Psoas muscle (tissue), 8 donors: ENCODE measurements around the gene BSN. TPM values are rescaled to one million over a fixed set of nuclear protein-coding genes. Genes with fewer than 3 reads are reported as not detected.

Experiments
- ATAC-seq, 4 donors: fragments of 200-7000 bp; cut with Tn5 transposase; one replicate each; pipeline ENCODE4 v1.9.1; 2020; ENCODE audit warnings: moderate library complexity in 3 of 4, mild to moderate bottlenecking in 2 of 4
- DNase-seq, 2 donors: peaks; one replicate each; pipeline ENCODE4 v3.0.0-alpha.2; 2020
- H3K27ac ChIP-seq: fragments of 200-600 bp; one replicate; pipeline ENCODE4 v1.8.0; 2022
- H3K27me3 ChIP-seq, 3 donors: fragments of 200-600 bp in 1 of 3; one replicate each; pipeline versions ENCODE4 v1.6.1 to v1.8.0; 2013 to 2022; ENCODE audit warnings: low read length in 2 of 3, mild to moderate bottlenecking in 2 of 3, moderate library complexity in 1 of 3; ENCODE audit not compliant: insufficient read depth in 3 of 3
- H3K36me3 ChIP-seq, 2 donors: fragments of 200-600 bp in 1 of 2; one replicate each; pipeline versions ENCODE4 v1.6.1 to v1.8.0; 2013 to 2022; ENCODE audit warnings: low read depth in 1 of 2, mild to moderate bottlenecking in 1 of 2, moderate library complexity in 1 of 2; ENCODE audit not compliant: insufficient read depth in 1 of 2
- H3K4me1 ChIP-seq: fragments of 200-600 bp; one replicate; pipeline ENCODE4 v1.8.0; 2022
- H3K4me3 ChIP-seq: fragments of 200-600 bp; one replicate; pipeline ENCODE4 v1.8.0; 2022; ENCODE audit warnings: mild to moderate bottlenecking
- H3K9me3 ChIP-seq: fragments of 200-600 bp; one replicate; pipeline ENCODE4 v1.8.0; 2022
- WGBS, 3 donors: extraction: QIAGEN DNeasy Blood & Tissue Kit; methylation state at CpG; one replicate each; pipeline versions ENCODE4 v1.1.6 to v1.1.7; 2013; 5-methylcytosine and 5-hydroxymethylcytosine counted together
- intact Hi-C, 2 donors: fragments of 100-400 bp; cut with DNase I; formaldehyde crosslinking; loops; one replicate each; pipeline versions ENCODE4 v1.11.0 to v1.14.2; 2022
- polyA plus RNA-seq, 3 donors: library from polyadenylated mRNA; stranded (reverse); fragments of 200-250 nt; gene quantifications; one replicate each; pipeline ENCODE4 v1.2.3, GENCODE V29; 2013
- total RNA-seq, 4 donors: library from RNA; stranded (reverse); fragmentation: NEBNext Ultra II Directional in 2 of 4; extraction: Animal tissue kit (Norgen Biotek cat#: 25700) in 2 of 4; gene quantifications; one replicate each; pipeline versions ENCODE4 v1.2.1 to v1.2.4, GENCODE V29; 2021 to 2023
- TF ChIP-seq, protein P1 (sequence below): fragments of 200-600 bp; IDR thresholded peaks from one replicate; pipeline ENCODE4 v1.8.0; 2022; ENCODE audit warnings: antibody characterized with exemption
- donor health status: healthy with polysubstance abuse.
- donor health status: DM: no; HTN: no; CAD: no; lungs with moderate emphysema.
- donor health status: Bipolar disorder and iron deficiency.
- donor health status: healthy.
- donor health status: DM: yes; HTN: yes; CAD: no.
- donor health status: DM: no; HTN: no; CAD: no.
- donor health status: DM: no; HTN: no; CAD: no.
- donor health status: DM: yes; HTN: yes; CAD: no.

Gene BSN
- total and polyA plus RNA-seq, 7 donors = 0.08 to 0.95 (median 0.22) TPM

DNA sequence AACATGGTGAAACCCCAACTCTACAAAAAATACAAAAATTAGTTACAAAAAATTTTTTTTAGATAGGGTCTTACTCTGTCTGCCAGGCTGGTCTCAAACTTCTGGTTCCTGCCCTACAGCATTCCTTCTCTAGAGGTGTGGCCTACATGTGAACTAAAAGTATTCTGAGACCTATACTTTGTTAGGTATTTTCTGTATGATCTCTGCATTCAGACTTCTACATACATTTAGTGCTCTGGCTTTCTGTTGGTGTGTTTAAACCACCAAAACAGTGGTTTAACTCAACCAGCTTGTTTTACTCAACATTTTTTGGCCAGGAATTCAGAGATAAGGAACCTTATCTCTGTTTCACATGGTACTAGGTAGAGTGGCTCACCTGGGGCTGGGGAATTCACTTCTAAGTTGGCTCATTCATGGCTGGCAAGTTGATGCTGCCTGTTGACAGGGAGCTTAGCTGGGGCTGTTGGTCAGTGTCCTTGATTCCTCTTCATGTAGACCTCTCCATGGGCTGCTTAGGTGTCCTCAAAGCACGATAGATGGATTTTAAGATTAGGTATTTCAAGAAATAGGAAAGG, 41.4 kb upstream of the BSN start:
- intact Hi-C loops = no loop called here
- peak overlapping the region; percentile 26 for H3K27ac ChIP-seq
- DNase-seq (no peak), ATAC-seq (no peak)
- no peak overlapping the region for H3K4me3 ChIP-seq
- peaks cover 31% of the 10 kb centered on the region for H3K4me1 ChIP-seq
- 94 to 100% (median 100%) methylated on average over 1 of the region's 1 CpG for WGBS, 3 donors
- TF ChIP-seq, protein P1, sequence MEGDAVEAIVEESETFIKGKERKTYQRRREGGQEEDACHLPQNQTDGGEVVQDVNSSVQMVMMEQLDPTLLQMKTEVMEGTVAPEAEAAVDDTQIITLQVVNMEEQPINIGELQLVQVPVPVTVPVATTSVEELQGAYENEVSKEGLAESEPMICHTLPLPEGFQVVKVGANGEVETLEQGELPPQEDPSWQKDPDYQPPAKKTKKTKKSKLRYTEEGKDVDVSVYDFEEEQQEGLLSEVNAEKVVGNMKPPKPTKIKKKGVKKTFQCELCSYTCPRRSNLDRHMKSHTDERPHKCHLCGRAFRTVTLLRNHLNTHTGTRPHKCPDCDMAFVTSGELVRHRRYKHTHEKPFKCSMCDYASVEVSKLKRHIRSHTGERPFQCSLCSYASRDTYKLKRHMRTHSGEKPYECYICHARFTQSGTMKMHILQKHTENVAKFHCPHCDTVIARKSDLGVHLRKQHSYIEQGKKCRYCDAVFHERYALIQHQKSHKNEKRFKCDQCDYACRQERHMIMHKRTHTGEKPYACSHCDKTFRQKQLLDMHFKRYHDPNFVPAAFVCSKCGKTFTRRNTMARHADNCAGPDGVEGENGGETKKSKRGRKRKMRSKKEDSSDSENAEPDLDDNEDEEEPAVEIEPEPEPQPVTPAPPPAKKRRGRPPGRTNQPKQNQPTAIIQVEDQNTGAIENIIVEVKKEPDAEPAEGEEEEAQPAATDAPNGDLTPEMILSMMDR = no peak
- no peaks in the 10 kb centered on the region for H3K9me3 ChIP-seq
- no peaks in the 10 kb centered on the region for H3K27me3 ChIP-seq
- peaks cover 2 to 58% of the 10 kb centered on the region in 2 donors for H3K36me3 ChIP-seq

DNA sequence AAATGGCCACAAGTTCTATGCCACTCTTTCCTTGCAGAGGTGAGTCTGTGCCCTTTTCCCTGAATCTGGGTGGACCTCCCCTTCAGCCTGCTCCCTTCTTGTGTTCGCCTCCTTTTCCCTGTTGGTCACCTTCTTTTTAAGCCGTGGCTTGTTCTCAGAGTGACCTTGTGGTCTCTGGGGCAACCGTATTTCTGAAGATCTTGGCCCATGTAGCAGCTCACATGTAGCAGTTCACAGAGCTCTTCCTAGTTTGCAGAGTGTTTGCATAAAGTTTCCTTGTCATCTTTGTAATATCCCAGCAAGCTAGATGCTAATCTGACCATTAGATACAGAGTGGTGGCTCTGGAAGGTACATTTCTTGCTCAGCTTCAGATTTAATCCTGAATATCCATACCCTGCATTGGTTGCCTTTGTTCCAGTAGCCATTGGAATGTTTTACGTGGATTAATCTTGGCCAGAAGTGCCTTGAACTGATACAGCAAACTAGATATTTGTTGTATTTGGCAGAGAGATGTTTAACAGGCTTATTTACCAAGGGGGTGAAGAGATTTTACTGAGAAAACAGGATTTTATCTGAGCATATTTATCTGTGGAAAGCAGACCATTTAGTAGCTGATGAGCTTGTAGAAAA, 40.7 kb upstream of the BSN start:
- WGBS, 3 donors = 51 to 68% (median 56%) methylated on average over 4 of the region's 4 CpGs
- DNase-seq (no peak), ATAC-seq (no peak)
- no peaks in the 10 kb centered on the region for H3K27me3 ChIP-seq
- TF ChIP-seq, protein P1 = no peak
- no peak overlapping the region for H3K4me3 ChIP-seq
- H3K36me3 ChIP-seq = peaks cover 3 to 65% of the 10 kb centered on the region in 2 donors
- intact Hi-C loops = no loop called here
- H3K9me3 ChIP-seq = no peaks in the 10 kb centered on the region
- peaks cover 36% of the 10 kb centered on the region for H3K4me1 ChIP-seq
- peak overlapping the region; percentile 26 for H3K27ac ChIP-seq

DNA sequence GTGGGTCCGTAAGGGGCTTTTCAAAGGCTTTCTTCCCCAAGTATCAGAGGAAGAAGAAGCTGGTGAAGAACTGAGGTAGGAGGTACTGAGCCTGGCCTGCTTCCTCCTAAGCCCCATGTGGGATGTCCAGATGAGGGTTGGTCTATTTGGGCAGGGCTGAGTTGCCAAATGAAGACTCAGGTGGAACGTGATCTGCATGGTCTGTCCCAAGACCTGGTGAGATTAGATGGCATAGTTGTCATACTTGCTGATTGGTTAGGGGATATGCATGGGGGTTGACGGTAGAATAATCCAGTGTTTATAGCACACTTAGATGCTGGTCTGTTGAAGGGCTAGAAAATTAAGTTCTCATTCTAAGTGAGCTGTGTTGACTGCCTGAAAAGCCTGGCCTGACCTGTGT, 36.3 kb upstream of the BSN start:
- no peak for DNase-seq
- H3K4me1 ChIP-seq = peaks cover 37% of the 10 kb centered on the region
- intact Hi-C loops = loop anchor here in 1 of 2 donors (5.0 kb wide), 1 partner anchor 46 kb away; the partner anchor contains the start of gene DAG1
- TF ChIP-seq, protein P1 = no peak
- peak overlapping the region; percentile 71 for H3K27ac ChIP-seq
- no peaks in the 10 kb centered on the region for H3K9me3 ChIP-seq
- peak; percentile 43 to 58 (median 50) for ATAC-seq
- 41 to 46% (median 44%) methylated on average over 3 of the region's 3 CpGs for whole genome bisulfite sequencing, 3 donors
- peaks cover 3 to 48% of the 10 kb centered on the region in 2 donors for H3K36me3 ChIP-seq
- no peak overlapping the region for H3K4me3 ChIP-seq
- no peaks in the 10 kb centered on the region for H3K27me3 ChIP-seq

DNA sequence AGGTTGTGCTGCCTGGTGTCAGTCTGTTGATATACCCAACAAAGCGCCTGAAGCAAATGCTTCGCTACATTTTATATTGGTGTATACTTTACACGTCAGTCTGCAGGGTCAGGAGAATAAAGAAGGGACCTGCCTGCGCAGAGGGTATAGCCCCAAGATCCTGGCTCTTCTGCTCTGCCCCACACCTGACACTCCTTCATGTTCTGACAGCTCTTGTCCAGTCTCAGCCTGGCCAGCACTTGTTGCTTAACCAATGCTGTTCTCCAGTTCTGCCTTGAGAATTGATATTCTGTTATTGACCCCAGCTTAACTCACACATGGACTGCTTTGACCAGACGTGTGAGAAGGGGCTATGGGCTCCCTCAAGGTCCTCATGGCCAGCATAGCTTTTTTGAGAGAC, 35.8 kb upstream of the BSN start:
- 59 to 80% (median 60%) methylated on average over 5 of the region's 5 CpGs for WGBS, 3 donors
- H3K27ac ChIP-seq = peak overlapping the region; percentile 71
- intact Hi-C loops = loop anchor here in 1 of 2 donors (5.0 kb wide), 1 partner anchor 46 kb away; the partner anchor contains the start of gene DAG1
- DNase-seq (no peak), ATAC-seq (peak; percentile 48 to 61 (median 58))
- H3K36me3 ChIP-seq = peaks cover 3 to 45% of the 10 kb centered on the region in 2 donors
- no peaks in the 10 kb centered on the region for H3K27me3 ChIP-seq
- H3K9me3 ChIP-seq = no peaks in the 10 kb centered on the region
- H3K4me1 ChIP-seq = peaks cover 38% of the 10 kb centered on the region
- TF ChIP-seq, protein P1 = no peak
- H3K4me3 ChIP-seq = no peak overlapping the region
